Natural killer cell (primary cell): ENCODE data around the gene SCAND1. TPM values are rescaled to one million over a fixed set of nuclear protein-coding genes. Genes with fewer than 3 reads are reported as not detected.
A peak's percentile ranks its signal among the peaks of the same experiment; 100 is the strongest.

Source experiments
- ATAC-seq, 3 donors: fragments of 150-1000 bp in 2 of 3; fragments of 200-7000 bp in 1 of 3; cut with Tn5 transposase; 1 replicate in 1 of 3; 2 replicates in 2 of 3; pipeline ENCODE4 v1.10.0; 2021; ENCODE audit warnings: mild to moderate bottlenecking in 2 of 3, moderate library complexity in 2 of 3
- DNase-seq, 2 donors: peaks; one replicate each; pipeline versions ENCODE4 v3.0.0 to v3.0.0-alpha.2; 2013 to 2021; ENCODE audit warnings: mixed read lengths in 1 of 2
- H3K27ac ChIP-seq: one replicate; pipeline ENCODE4 v1.5.1; 2013; ENCODE audit warnings: mild to moderate bottlenecking, low read length
- H3K27me3 ChIP-seq: one replicate; pipeline ENCODE4 v1.6.1; 2013; ENCODE audit warnings: low read length; ENCODE audit not compliant: control insufficient read depth, insufficient read depth
- H3K36me3 ChIP-seq: one replicate; pipeline ENCODE4 v1.6.1; 2013; ENCODE audit warnings: low read length; ENCODE audit not compliant: control insufficient read depth, insufficient read depth
- H3K4me1 ChIP-seq: one replicate; pipeline ENCODE4 v1.6.1; 2013; ENCODE audit warnings: low read length; ENCODE audit not compliant: control insufficient read depth, insufficient read depth
- H3K4me3 ChIP-seq: one replicate; pipeline ENCODE4 v1.5.1; 2013; ENCODE audit warnings: low read length
- H3K9me3 ChIP-seq: one replicate; pipeline ENCODE4 v1.6.1; 2013; ENCODE audit warnings: low read length; ENCODE audit not compliant: control insufficient read depth, insufficient read depth
- H3K27ac Mint-ChIP-seq, 2 donors: one replicate each; pipeline ENCODE4 v1.8.0; 2022; ENCODE audit warnings: mild to moderate bottlenecking in 2 of 2, mixed read lengths in 2 of 2, moderate library complexity in 1 of 2
- H3K27me3 Mint-ChIP-seq, 2 donors: one replicate each; pipeline ENCODE4 v1.8.0; 2022; ENCODE audit warnings: low read depth in 2 of 2, mixed read lengths in 2 of 2
- H3K36me3 Mint-ChIP-seq: one replicate; pipeline ENCODE4 v1.8.0; 2022; ENCODE audit warnings: mixed read lengths
- H3K4me1 Mint-ChIP-seq, 2 donors: one replicate each; pipeline ENCODE4 v1.8.0; 2022; ENCODE audit warnings: mixed read lengths in 2 of 2
- H3K4me3 Mint-ChIP-seq: one replicate; pipeline ENCODE4 v1.8.0; 2022; ENCODE audit warnings: mild to moderate bottlenecking, moderate library complexity, mixed read lengths
- H3K9me3 Mint-ChIP-seq, 2 donors: one replicate each; pipeline ENCODE4 v1.8.0; 2022; ENCODE audit warnings: mixed read lengths in 2 of 2
- CTCF ChIP-seq: fragments of 200-600 bp; IDR thresholded peaks from one replicate; pipeline ENCODE4 v1.8.0; 2022; ENCODE audit warnings: antibody characterized with exemption
- WGBS: methylation state at CpG from one replicate; pipeline ENCODE4 v1.1.7; 2013; ENCODE audit warnings: missing lambda C conversion rate; ENCODE audit not compliant: insufficient coverage; 5-methylcytosine and 5-hydroxymethylcytosine counted together
- intact Hi-C: fragments of 100-400 bp; cut with micrococcal nuclease; formaldehyde crosslinking; loops from one replicate; pipeline ENCODE4 v1.14.2; 2022
- total RNA-seq, 4 donors: library from RNA; stranded (reverse); fragments of 120-200 nt in 1 of 4; gene quantifications; one replicate each; pipeline versions ENCODE4 v1.2.3 to v1.2.4, GENCODE V29; 2013 to 2022

Gene SCAND1
- total RNA-seq, 3 donors from 2014 or later (not counting 1 experiment from before 2014, with no cell fraction given) = 51.4 to 70.3 (median 63.9) TPM

GRCh38 chr20:35950093-35950492, 4.2 kb downstream of the SCAND1 start:
- ATAC-seq (no peak), DNase-seq (no peak)
- Mint-ChIP-seq H3K27ac (no peak overlapping the region), H3K36me3 (no peaks in the 10 kb centered on the region), H3K4me1 (peaks cover 17 to 21% of the 10 kb centered on the region in 2 donors), H3K27me3 (no peaks in the 10 kb centered on the region), H3K4me3 (no peak overlapping the region), H3K9me3 (no peaks in the 10 kb centered on the region)
- Histone ChIP-seq H3K4me3 (no peak overlapping the region), H3K4me1 (peaks cover 18% of the 10 kb centered on the region), H3K9me3 (no peaks in the 10 kb centered on the region), H3K27ac (no peak overlapping the region), H3K36me3 (peaks cover 24% of the 10 kb centered on the region), H3K27me3 (no peaks in the 10 kb centered on the region)
- 95% methylated on average over 7 of the region's 7 CpGs for WGBS
- TF ChIP-seq CTCF = no peak
- intact Hi-C loops = loop anchor here (5.0 kb wide), 1 partner anchor 208 kb away; the partner anchor contains the start of gene RBM39

GRCh38 chr20:35947907-35948306, 6.4 kb downstream of the SCAND1 start:
- DNase-seq (no peak), ATAC-seq (no peak)
- Mint-ChIP-seq H3K4me3 (no peak overlapping the region), H3K27me3 (no peaks in the 10 kb centered on the region), H3K36me3 (no peaks in the 10 kb centered on the region), H3K27ac (no peak overlapping the region), H3K9me3 (no peaks in the 10 kb centered on the region), H3K4me1 (peaks cover 9% of the 10 kb centered on the region in 2 donors)
- no peak overlapping the region for H3K4me3 ChIP-seq
- no peaks in the 10 kb centered on the region for H3K9me3 ChIP-seq
- TF ChIP-seq CTCF = no peak
- no peaks in the 10 kb centered on the region for H3K27me3 ChIP-seq
- intact Hi-C loops = no loop called here
- peaks cover 9% of the 10 kb centered on the region for H3K4me1 ChIP-seq
- peaks cover 32% of the 10 kb centered on the region for H3K36me3 ChIP-seq
- H3K27ac ChIP-seq = no peak overlapping the region
- WGBS = 97% methylated on average over 2 of the region's 2 CpGs

GRCh38 chr20:35947489-35947888, 6.8 kb downstream of the SCAND1 start:
- Mint-ChIP-seq H3K27ac (no peak overlapping the region), H3K9me3 (no peaks in the 10 kb centered on the region), H3K36me3 (no peaks in the 10 kb centered on the region), H3K4me1 (peaks cover 5% of the 10 kb centered on the region in 2 donors), H3K4me3 (no peak overlapping the region), H3K27me3 (no peaks in the 10 kb centered on the region)
- intact Hi-C loops = no loop called here
- 86% methylated on average over 9 of the region's 9 CpGs for WGBS
- TF ChIP-seq CTCF = peak; percentile 28
- H3K36me3 ChIP-seq = peaks cover 32% of the 10 kb centered on the region
- no peaks in the 10 kb centered on the region for H3K27me3 ChIP-seq
- H3K27ac ChIP-seq = no peak overlapping the region
- H3K4me1 ChIP-seq = peaks cover 5% of the 10 kb centered on the region
- no peaks in the 10 kb centered on the region for H3K9me3 ChIP-seq
- peak in 1 of 2 donors; percentile 53 for DNase-seq
- ATAC-seq = peak in 2 of 3 donors; percentile 59 to 69
- no peak overlapping the region for H3K4me3 ChIP-seq

- H3K4me1 ChIP-seq = no peaks in the 10 kb centered on the region
- Mint-ChIP-seq H3K4me3 (no peak overlapping the region), H3K27ac (peak overlapping the region; percentile 14 to 24), H3K36me3 (peaks cover 9% of the 10 kb centered on the region), H3K9me3 (no peaks in the 10 kb centered on the region), H3K27me3 (no peaks in the 10 kb centered on the region), H3K4me1 (peaks cover 0 to 5% of the 10 kb centered on the region in 2 donors)
- H3K36me3 ChIP-seq = peaks cover 51% of the 10 kb centered on the region
- intact Hi-C loops = no loop called here
- TF ChIP-seq CTCF = no peak
- no peaks in the 10 kb centered on the region for H3K27me3 ChIP-seq
- no peaks in the 10 kb centered on the region for H3K9me3 ChIP-seq
- ATAC-seq = no peak
- WGBS = 93% methylated on average over 2 of the region's 2 CpGs
- DNase-seq = no peak
- no peak overlapping the region for H3K27ac ChIP-seq
- H3K4me3 ChIP-seq = no peak overlapping the region
Observed at GRCh38 chr20:35942243-35942642, 12.1 kb downstream of the SCAND1 start.
